ACC112 (cell line): ENCODE measurements around the gene SV2B.

Experiments
- H2AFZ ChIP-seq: fragments of 200-600 bp; sonication (generic); one replicate; pipeline ENCODE4 v1.6.0; 2017; ENCODE audit warnings: antibody characterized with exemption, low read length; ENCODE audit not compliant: unreplicated experiment
- H3K27ac ChIP-seq: fragments of 200-600 bp; sonication (generic); 2 replicates; pipeline ENCODE4 v1.5.1; 2014; ENCODE audit warnings: low read depth, mild to moderate bottlenecking, antibody characterized with exemption, low read length, moderate library complexity
- H3K27me3 ChIP-seq: fragments of 200-600 bp; sonication (generic); 2 replicates; pipeline ENCODE4 v1.6.1; 2014; ENCODE audit warnings: mild to moderate bottlenecking, antibody characterized with exemption, low read length, moderate library complexity, mixed read lengths; ENCODE audit not compliant: insufficient read depth
- H3K36me3 ChIP-seq: fragments of 200-600 bp; sonication (generic); 2 replicates; pipeline ENCODE4 v1.6.1; 2016; ENCODE audit warnings: mild to moderate bottlenecking, antibody characterized with exemption, low read length, moderate library complexity, mixed read lengths; ENCODE audit not compliant: insufficient read depth
- H3K4me1 ChIP-seq: fragments of 200-600 bp; sonication (generic); one replicate; pipeline ENCODE4 v1.6.1; 2016; ENCODE audit warnings: low read length, mixed read lengths; ENCODE audit not compliant: insufficient read depth, unreplicated experiment, control insufficient read depth
- H3K4me3 ChIP-seq: fragments of 200-600 bp; sonication (generic); 2 replicates; pipeline ENCODE4 v1.5.1; 2014; ENCODE audit warnings: mild to moderate bottlenecking, low read depth, low read length
- H3K79me2 ChIP-seq: fragments of 200-600 bp; sonication (generic); one replicate; pipeline ENCODE4 v1.6.0; 2016; ENCODE audit warnings: low read length; ENCODE audit not compliant: control insufficient read depth, unreplicated experiment, insufficient read depth

The SV2B gene, protein sequence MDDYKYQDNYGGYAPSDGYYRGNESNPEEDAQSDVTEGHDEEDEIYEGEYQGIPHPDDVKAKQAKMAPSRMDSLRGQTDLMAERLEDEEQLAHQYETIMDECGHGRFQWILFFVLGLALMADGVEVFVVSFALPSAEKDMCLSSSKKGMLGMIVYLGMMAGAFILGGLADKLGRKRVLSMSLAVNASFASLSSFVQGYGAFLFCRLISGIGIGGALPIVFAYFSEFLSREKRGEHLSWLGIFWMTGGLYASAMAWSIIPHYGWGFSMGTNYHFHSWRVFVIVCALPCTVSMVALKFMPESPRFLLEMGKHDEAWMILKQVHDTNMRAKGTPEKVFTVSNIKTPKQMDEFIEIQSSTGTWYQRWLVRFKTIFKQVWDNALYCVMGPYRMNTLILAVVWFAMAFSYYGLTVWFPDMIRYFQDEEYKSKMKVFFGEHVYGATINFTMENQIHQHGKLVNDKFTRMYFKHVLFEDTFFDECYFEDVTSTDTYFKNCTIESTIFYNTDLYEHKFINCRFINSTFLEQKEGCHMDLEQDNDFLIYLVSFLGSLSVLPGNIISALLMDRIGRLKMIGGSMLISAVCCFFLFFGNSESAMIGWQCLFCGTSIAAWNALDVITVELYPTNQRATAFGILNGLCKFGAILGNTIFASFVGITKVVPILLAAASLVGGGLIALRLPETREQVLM

DNA sequence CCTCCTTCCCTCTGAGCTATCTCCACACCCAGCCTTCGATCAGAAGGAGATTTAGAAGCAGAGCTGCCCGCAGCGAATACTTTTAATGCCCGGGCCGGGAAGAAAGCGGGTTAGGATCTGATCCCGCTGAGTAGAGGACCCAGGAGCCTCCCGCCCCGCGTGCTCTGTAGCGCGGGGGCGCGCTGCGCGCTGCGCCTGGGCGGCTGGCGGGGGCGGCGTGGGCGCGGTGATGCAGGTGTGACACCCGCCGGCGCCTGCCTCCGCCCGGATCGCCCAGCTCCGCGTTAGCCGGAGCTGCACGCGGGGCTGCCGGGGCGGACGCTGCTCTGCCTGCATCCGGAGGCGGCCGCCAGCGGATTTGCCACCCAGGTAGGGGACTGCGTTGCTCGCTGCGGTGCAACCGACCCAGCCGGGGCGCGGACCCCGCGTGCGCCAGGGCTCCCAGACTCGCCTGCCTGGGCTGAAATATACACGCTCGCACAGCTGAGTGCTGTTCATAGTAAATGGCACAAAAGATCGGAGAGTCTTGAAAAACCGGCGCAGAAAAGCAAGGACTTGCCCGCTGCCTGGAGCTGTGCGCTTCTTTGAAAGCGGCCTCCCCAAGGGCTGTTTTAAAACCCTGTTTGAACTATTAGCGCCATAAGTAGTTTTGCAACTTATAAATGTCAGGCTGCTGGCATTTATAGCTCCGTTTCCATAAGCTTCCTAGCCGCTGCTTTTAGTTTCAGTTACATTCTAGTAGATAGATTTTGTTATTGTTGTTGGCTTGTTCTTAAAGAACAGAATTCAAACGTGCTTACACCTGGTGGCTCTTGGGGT is at the start of gene SV2B:
TSS of gene SV2B (plus strand) at position 263 of the 819 bp plus-strand sequence. CDS start 126,007 bp downstream, outside the sequence.
- Histone ChIP-seq H3K4me3 (peak within 1 kb of the TSS; percentile 77), H3K27me3 (peaks cover 73% of the 10 kb centered on the region), H3K27ac (no peak within 1 kb of the TSS), H3K4me1 (no peaks in the 10 kb centered on the region), H3K36me3 (no peaks in the 10 kb centered on the region), H2AFZ (peak within 1 kb of the TSS; percentile 72), H3K79me2 (no peaks in the 10 kb centered on the region)

DNA sequence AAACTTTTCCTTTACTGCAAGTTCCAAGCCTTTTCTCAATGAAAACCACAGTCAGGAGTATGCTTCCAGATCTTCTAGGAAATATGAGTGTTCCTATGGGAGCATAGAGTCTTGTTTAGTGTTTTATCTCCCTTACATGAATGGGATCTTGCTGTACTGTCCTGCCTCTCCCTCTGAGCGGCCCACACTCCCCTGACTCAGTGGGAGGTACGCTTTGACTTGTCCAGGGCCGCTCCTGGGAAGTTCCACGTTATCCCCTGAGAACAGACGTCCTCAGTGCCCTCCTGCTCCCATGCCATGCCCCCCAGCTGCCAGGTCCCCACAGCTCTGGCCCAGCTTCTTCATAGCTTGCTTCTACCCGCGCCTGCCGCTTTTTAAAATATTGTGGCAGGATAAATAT is 48.8 kb upstream of the SV2B start:
- Histone ChIP-seq H3K27ac (no peak overlapping the region), H3K4me3 (no peak overlapping the region), H3K4me1 (peaks cover 4% of the 10 kb centered on the region)

DNA sequence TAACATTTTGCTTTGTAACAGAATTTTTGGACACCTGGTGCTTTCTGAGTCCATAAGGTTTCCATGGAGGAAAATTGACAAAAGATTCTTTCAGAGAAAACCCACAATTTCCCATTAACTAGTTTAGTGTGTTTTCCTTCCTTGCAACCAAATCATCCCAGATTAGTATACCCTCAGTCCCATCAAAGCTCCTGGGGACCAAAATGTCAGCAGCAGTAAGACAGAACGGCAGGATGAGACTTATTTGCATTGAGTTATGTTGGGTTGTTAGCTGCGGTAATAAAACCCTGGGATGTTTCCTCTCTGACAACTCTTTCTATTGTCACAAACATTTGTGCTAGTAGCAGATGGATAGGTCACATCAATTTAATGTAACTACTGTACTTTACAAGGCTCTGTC is 45.2 kb upstream of the SV2B start:
- H3K27me3 ChIP-seq = peaks cover 67% of the 10 kb centered on the region
- H3K79me2 ChIP-seq = no peaks in the 10 kb centered on the region
- no peaks in the 10 kb centered on the region for H3K36me3 ChIP-seq
- no peak overlapping the region for H3K27ac ChIP-seq
- no peak overlapping the region for H2AFZ ChIP-seq
- H3K4me1 ChIP-seq = no peaks in the 10 kb centered on the region
- no peak overlapping the region for H3K4me3 ChIP-seq

More for the DNA sequence above, 48.8 kb upstream of the SV2B start:
- Histone ChIP-seq H3K36me3 (no peaks in the 10 kb centered on the region), H2AFZ (no peak overlapping the region), H3K27me3 (peaks cover 39% of the 10 kb centered on the region), H3K79me2 (no peaks in the 10 kb centered on the region)

DNA sequence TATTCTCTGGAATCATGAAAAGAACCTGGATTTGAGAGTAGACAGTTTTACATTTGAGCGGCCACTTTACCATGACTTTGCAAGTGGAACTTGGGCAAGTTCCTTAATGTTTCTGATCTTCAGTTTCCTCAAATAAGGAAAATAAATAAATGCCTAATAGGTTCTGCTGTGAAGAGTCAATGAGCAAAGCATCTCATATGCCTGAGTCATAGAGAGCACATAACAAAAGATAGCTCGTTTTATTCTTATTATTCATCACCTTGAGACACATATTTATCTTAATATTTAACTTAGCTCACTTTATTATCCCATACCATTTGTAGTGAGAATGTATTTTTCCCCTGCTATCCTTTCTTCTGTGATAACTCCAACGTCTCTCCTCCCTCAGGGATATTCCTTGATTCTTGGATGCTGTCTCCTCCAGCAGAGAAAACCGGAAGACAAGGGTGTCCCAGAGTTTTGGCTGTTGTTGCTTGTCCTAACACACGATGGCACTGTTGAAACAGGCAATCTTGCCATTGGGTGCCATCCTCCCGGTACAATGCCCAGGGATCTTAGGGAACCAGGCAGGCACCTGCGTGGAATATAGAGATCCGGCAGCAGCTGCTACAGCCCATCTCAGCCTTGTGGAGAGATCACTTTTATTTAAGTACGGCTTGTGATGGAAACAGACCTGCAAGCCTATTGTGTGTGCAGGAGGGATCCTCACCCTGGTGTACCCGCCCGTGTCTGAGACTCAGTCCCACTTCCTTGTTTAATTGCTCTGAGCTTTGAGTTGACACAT is 44.3 kb upstream of the SV2B start:
- Histone ChIP-seq H3K36me3 (no peaks in the 10 kb centered on the region), H3K4me1 (no peaks in the 10 kb centered on the region), H2AFZ (no peak overlapping the region), H3K79me2 (no peaks in the 10 kb centered on the region), H3K4me3 (no peak overlapping the region), H3K27me3 (peaks cover 69% of the 10 kb centered on the region), H3K27ac (no peak overlapping the region)

DNA sequence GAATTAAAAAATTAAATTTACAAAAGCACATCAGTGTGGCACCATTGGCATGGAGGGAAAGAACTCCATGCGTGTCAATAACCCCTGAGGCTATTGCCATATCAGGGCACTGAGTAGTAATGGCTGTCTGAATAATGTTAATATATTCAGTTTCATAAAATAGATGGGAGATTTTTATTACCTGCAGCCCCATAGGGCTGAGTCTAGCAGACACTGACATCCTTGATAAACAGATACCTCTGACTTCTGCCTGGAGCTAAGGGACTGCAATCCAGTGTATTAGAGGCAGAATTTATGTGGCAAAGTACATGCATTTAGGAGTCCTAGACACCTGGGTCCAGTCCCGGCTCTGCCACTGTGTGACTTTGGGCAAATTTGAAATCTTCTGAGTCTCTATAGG is 38.8 kb upstream of the SV2B start:
- H3K27me3 ChIP-seq = peaks cover 54% of the 10 kb centered on the region
- H2AFZ ChIP-seq = no peak overlapping the region
- H3K36me3 ChIP-seq = no peaks in the 10 kb centered on the region
- no peaks in the 10 kb centered on the region for H3K4me1 ChIP-seq
- H3K27ac ChIP-seq = no peak overlapping the region
- H3K4me3 ChIP-seq = no peak overlapping the region
- H3K79me2 ChIP-seq = no peaks in the 10 kb centered on the region

DNA sequence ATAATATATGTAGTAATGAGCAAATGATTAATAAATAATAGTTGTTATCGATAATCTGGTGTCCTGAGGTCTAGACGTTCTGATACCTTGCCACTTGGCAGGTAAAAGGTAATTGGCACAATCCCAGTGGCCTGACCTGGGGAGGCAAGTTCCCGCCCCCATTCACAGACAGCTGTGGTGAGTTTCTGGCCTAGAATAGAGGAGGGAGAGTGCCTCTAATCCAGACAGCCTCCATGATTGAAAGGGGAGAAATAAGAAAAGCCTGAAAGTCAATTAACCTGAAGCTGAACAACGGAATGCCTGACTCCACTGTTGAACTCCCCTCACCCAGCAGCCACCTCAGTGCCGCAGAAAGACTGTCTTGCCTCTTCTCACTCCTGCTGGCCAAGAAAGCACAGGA is 38.1 kb upstream of the SV2B start:
- Histone ChIP-seq H3K36me3 (no peaks in the 10 kb centered on the region), H3K79me2 (no peaks in the 10 kb centered on the region), H3K4me1 (no peaks in the 10 kb centered on the region), H3K27ac (no peak overlapping the region), H3K27me3 (peaks cover 51% of the 10 kb centered on the region), H3K4me3 (no peak overlapping the region), H2AFZ (no peak overlapping the region)

DNA sequence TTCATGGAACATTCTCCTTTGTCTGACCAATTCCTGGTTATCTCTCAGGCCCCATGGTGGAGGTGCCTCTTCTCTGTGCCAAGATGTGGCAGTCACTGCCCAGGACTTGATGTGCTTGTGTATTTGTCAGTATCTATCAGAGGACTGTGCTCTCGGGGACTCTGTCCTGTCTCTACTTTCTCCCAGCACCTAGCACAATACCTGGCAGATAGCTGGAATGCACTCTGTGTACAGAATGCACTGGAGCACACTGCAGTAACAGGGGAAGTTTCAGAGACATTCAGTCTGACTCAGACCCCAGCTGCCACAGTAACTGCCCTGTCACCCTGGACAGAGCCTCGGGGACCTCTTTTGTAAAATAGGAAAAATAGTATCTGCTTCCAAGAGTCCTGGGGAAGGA is 34.6 kb upstream of the SV2B start:
- peaks cover 45% of the 10 kb centered on the region for H3K27me3 ChIP-seq
- H3K4me3 ChIP-seq = no peak overlapping the region
- no peak overlapping the region for H3K27ac ChIP-seq
- H3K79me2 ChIP-seq = no peaks in the 10 kb centered on the region
- H3K36me3 ChIP-seq = no peaks in the 10 kb centered on the region
- H2AFZ ChIP-seq = no peak overlapping the region
- H3K4me1 ChIP-seq = no peaks in the 10 kb centered on the region

DNA sequence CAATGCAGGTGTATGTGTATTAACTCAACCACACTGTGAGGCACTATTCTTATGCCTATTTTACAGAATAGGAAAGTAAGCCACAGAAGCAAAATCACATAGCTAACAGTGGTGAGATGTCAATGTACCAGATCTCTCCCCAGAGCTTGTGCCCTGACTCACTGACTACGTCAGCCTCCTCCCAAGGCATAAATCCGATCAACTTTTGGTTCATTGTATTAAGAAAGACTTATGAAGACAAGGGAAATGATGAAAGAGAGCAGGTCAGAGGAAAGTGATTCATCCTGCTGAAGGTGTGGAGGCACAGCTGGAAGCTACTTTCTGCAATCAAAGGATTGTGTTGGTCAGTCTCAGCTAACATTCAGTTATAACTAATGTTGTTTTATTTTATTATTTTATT is 33.0 kb upstream of the SV2B start:
- H3K27ac ChIP-seq = no peak overlapping the region
- H3K4me3 ChIP-seq = no peak overlapping the region
- H3K79me2 ChIP-seq = no peaks in the 10 kb centered on the region
- H2AFZ ChIP-seq = no peak overlapping the region
- peaks cover 53% of the 10 kb centered on the region for H3K27me3 ChIP-seq
- H3K36me3 ChIP-seq = no peaks in the 10 kb centered on the region
- no peaks in the 10 kb centered on the region for H3K4me1 ChIP-seq

DNA sequence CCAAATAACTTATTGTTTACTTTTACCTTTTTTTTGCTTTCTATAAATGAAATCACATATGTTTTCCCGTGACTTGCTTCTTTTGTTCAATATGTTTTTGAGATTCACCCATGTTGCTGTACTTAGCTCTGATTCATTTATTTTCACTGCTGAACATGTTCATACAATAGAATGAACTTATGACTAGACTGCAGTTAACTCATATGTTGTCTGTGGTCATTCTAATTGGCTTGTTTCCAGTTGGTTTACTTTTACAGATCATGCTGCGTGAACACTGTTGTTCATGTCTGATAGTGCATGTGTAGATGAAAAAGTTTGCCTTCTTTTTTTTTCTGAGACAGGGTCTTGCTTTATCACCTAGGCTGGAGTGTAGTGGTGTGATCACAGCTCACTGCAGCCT is 31.6 kb upstream of the SV2B start:
- Histone ChIP-seq H3K79me2 (no peaks in the 10 kb centered on the region), H3K27me3 (peaks cover 63% of the 10 kb centered on the region), H2AFZ (no peak overlapping the region), H3K27ac (no peak overlapping the region), H3K4me1 (no peaks in the 10 kb centered on the region), H3K4me3 (no peak overlapping the region), H3K36me3 (no peaks in the 10 kb centered on the region)

DNA sequence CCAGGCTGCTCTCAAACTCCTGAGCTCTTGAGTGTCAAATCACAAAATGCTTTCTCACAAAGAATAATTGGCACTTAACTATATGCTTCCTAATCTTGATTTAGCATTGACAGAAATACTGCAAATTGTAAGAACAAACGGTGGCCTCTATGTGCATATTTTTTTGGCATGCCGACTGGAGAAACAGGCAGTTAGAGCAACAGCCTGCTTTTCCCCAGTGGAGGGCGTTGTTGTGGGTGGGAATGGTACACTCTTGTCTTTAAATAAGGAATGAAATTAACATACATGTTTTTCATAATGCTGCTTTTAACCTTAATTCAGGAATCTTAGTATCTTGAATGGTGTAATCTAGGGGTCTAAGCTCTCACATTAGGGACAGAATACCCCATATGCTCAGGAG is 31.1 kb upstream of the SV2B start:
- Histone ChIP-seq H2AFZ (no peak overlapping the region), H3K36me3 (no peaks in the 10 kb centered on the region), H3K27me3 (peaks cover 62% of the 10 kb centered on the region), H3K79me2 (no peaks in the 10 kb centered on the region), H3K4me3 (no peak overlapping the region), H3K4me1 (no peaks in the 10 kb centered on the region), H3K27ac (no peak overlapping the region)
